Endodermal cell (in vitro differentiated cells): ENCODE results near the gene UBE2G2. TPM values are rescaled to one million over a fixed set of nuclear protein-coding genes. Genes with fewer than 3 reads are reported as not detected.

Source experiments
- DNase-seq: peaks from one replicate; pipeline ENCODE4 v3.0.0-alpha.2; 2017
- H3K27ac ChIP-seq: 2 replicates; pipeline ENCODE4 v1.5.1; 2013; ENCODE audit warnings: mild to moderate bottlenecking, low read depth, low read length, moderate library complexity
- H3K27me3 ChIP-seq: 2 replicates; pipeline ENCODE4 v1.6.1; 2013; ENCODE audit warnings: mild to moderate bottlenecking, low read length, moderate library complexity; ENCODE audit not compliant: insufficient read depth, control insufficient read depth, poor library complexity, severe bottlenecking
- H3K36me3 ChIP-seq: 2 replicates; pipeline ENCODE4 v1.7.0; 2013; ENCODE audit warnings: mild to moderate bottlenecking, low read length, moderate library complexity; ENCODE audit not compliant: control insufficient read depth, insufficient read depth
- H3K4me1 ChIP-seq: one replicate; pipeline ENCODE4 v1.7.0; 2013; ENCODE audit warnings: low read length; ENCODE audit not compliant: control insufficient read depth, insufficient read depth
- H3K4me3 ChIP-seq: 2 replicates; pipeline ENCODE4 v1.5.1; 2013; ENCODE audit warnings: mild to moderate bottlenecking, low read length, moderate library complexity
- H3K9ac ChIP-seq: 2 replicates; pipeline ENCODE4 v1.6.1; 2013; ENCODE audit warnings: mild to moderate bottlenecking, low read length, moderate library complexity; ENCODE audit not compliant: poor library complexity, severe bottlenecking; ENCODE audit errors: extremely low read depth
- H3K9me3 ChIP-seq: 2 replicates; pipeline ENCODE4 v1.6.1; 2013; ENCODE audit warnings: mild to moderate bottlenecking, low read length, moderate library complexity; ENCODE audit not compliant: control insufficient read depth
- H3K27ac Mint-ChIP-seq: 2 replicates; pipeline ENCODE4 v1.8.0; 2020; ENCODE audit warnings: mixed read lengths
- H3K27me3 Mint-ChIP-seq: 2 replicates; pipeline ENCODE4 v1.8.0; 2021; ENCODE audit warnings: mild to moderate bottlenecking, mixed read lengths; ENCODE audit not compliant: insufficient read depth
- H3K36me3 Mint-ChIP-seq: 2 replicates; pipeline ENCODE4 v1.8.0; 2020; ENCODE audit warnings: low read depth, mixed read lengths
- H3K4me1 Mint-ChIP-seq: 2 replicates; pipeline ENCODE4 v1.8.0; 2020; ENCODE audit warnings: mixed read lengths
- H3K4me3 Mint-ChIP-seq: 2 replicates; pipeline ENCODE4 v1.8.0; 2020; ENCODE audit warnings: mild to moderate bottlenecking, moderate library complexity, mixed read lengths
- H3K9me3 Mint-ChIP-seq: 2 replicates; pipeline ENCODE4 v1.8.0; 2020; ENCODE audit warnings: mild to moderate bottlenecking, mixed read lengths
- WGBS, 2 experiments: methylation state at CpG; one replicate each; pipeline versions ENCODE4 v1.1.5 to v1.1.7; 2013; ENCODE audit warnings: missing lambda C conversion rate in 2 of 2, mixed read lengths in 1 of 2; ENCODE audit not compliant: insufficient coverage in 1 of 2, insufficient read length in 1 of 2; 5-methylcytosine and 5-hydroxymethylcytosine counted together
- total RNA-seq, 2 donors: library from RNA; stranded (reverse); fragmentation: NEBNext Ultra II Directional in 1 of 2; extraction: Animal tissue kit (Norgen Biotek cat#: 25700) in 1 of 2; gene quantifications; 2 replicates in 1 of 2; 3 replicates in 1 of 2; pipeline ENCODE4 v1.2.1, GENCODE V29; 2021
- TF ChIP-seq, protein P1 (sequence below): fragments of 200-600 bp; sonication (generic); conservative IDR thresholded peaks from 2 replicates; pipeline ENCODE4 v1.5.0; 2021; ENCODE audit warnings: antibody characterized with exemption, mild to moderate bottlenecking

The UBE2G2 gene
- total RNA-seq, 2 donors from 2014 or later = 84.0 to 84.8 TPM

DNA sequence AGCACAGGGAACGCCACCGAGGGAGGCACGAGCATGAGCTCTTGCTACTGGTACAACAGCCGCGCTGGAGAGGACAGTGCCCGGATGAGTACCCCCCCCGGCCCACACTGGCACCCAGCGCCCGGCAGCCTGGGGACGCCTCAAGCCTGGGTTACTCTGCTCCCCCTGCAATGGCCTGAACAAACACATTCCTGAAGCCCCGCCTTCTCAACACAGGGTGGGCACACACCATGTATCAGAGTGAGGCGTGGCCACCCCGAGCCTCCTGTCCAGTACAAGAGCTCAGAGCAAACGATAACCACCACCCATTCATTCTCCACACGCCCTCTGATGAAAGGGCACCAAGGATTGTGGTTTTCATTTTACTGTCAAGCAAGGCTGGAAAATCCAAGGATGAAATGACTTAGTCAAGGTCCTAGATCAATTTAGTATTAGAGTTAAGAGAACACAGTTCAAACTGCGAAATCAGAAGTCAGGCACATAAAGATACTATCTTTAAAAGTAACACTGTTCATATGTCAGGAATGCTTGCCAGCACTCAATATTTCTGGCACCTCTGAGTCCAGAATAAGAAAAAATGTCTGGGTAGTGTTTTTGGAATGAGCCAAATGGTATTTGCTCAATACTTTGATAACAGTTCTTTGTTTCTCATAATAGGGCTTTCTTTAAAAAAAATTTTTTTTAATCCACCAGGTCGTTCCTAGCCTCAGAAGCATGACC, 22.0 kb downstream of the UBE2G2 start:
- Histone ChIP-seq H3K4me1 (peaks cover 6% of the 10 kb centered on the region), H3K4me3 (no peak overlapping the region), H3K36me3 (peaks cover 67% of the 10 kb centered on the region), H3K9me3 (no peaks in the 10 kb centered on the region), H3K27me3 (no peaks in the 10 kb centered on the region), H3K9ac (no peak overlapping the region), H3K27ac (no peak overlapping the region)
- no peak overlapping the region for H3K27ac Mint-ChIP-seq
- TF ChIP-seq, protein P1, sequence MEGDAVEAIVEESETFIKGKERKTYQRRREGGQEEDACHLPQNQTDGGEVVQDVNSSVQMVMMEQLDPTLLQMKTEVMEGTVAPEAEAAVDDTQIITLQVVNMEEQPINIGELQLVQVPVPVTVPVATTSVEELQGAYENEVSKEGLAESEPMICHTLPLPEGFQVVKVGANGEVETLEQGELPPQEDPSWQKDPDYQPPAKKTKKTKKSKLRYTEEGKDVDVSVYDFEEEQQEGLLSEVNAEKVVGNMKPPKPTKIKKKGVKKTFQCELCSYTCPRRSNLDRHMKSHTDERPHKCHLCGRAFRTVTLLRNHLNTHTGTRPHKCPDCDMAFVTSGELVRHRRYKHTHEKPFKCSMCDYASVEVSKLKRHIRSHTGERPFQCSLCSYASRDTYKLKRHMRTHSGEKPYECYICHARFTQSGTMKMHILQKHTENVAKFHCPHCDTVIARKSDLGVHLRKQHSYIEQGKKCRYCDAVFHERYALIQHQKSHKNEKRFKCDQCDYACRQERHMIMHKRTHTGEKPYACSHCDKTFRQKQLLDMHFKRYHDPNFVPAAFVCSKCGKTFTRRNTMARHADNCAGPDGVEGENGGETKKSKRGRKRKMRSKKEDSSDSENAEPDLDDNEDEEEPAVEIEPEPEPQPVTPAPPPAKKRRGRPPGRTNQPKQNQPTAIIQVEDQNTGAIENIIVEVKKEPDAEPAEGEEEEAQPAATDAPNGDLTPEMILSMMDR = no peak
- H3K36me3 Mint-ChIP-seq = peaks cover 55% of the 10 kb centered on the region
- WGBS, 2 experiments = 86 to 97% methylated on average over 1 to 17 of the region's 17 CpGs
- no peaks in the 10 kb centered on the region for H3K4me1 Mint-ChIP-seq
- H3K4me3 Mint-ChIP-seq = no peak overlapping the region
- H3K27me3 Mint-ChIP-seq = no peaks in the 10 kb centered on the region
- no peak for DNase-seq
- H3K9me3 Mint-ChIP-seq = no peaks in the 10 kb centered on the region

DNA sequence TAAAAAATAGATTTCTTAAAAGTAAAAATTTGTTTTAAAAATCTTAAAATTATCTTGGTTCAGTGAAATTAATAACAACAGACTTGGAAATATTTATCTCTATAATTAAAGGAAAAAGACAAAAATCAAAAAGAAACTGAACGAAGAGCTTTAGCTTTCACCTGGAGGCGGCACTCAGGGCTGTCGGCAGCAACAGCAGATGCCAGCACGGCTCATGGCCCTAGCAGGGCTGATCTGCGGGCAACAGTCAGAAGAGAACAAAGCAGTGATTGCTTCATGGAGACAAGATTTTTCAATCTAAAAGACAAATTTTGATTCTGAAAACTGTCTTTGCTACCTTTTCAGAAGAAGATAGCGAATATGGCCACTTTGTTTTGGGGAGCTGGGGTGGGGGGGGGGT, 22.6 kb downstream of the UBE2G2 start:
- Histone ChIP-seq H3K27me3 (no peaks in the 10 kb centered on the region), H3K4me1 (peaks cover 6% of the 10 kb centered on the region), H3K4me3 (no peak overlapping the region), H3K36me3 (peaks cover 67% of the 10 kb centered on the region), H3K9me3 (no peaks in the 10 kb centered on the region), H3K27ac (no peak overlapping the region), H3K9ac (no peak overlapping the region)
- H3K9me3 Mint-ChIP-seq = no peaks in the 10 kb centered on the region
- WGBS, 2 experiments = 97 to 98% methylated on average over 5 to 6 of the region's 6 CpGs
- no peaks in the 10 kb centered on the region for H3K27me3 Mint-ChIP-seq
- DNase-seq = no peak
- H3K4me1 Mint-ChIP-seq = no peaks in the 10 kb centered on the region
- no peak overlapping the region for H3K4me3 Mint-ChIP-seq
- TF ChIP-seq, protein P1 = no peak
- H3K27ac Mint-ChIP-seq = no peak overlapping the region
- peaks cover 52% of the 10 kb centered on the region for H3K36me3 Mint-ChIP-seq

DNA sequence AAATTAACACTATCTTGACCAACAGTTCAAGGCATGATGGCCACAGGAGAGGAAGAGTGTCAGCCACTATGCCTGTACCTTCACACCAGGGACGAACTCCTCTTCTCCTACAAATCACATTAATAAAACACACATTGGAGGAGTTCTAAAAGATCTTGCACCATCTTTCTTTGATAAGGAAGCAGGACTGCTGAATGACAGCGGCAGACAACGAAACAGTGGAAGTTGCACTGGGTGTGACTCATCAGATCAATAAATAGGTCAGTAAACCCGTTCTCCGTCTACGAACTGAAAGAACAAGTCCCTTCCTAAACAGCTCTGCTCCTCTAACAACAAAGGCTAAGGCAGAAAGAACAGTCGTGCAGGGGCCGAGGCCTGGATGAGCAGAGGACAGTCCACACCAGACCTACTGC, 23.1 kb downstream of the UBE2G2 start:
- Histone ChIP-seq H3K36me3 (peaks cover 65% of the 10 kb centered on the region), H3K27me3 (no peaks in the 10 kb centered on the region), H3K4me3 (no peak overlapping the region), H3K27ac (no peak overlapping the region), H3K4me1 (peaks cover 6% of the 10 kb centered on the region), H3K9ac (no peak overlapping the region), H3K9me3 (no peaks in the 10 kb centered on the region)
- DNase-seq = no peak
- no peaks in the 10 kb centered on the region for H3K4me1 Mint-ChIP-seq
- peaks cover 47% of the 10 kb centered on the region for H3K36me3 Mint-ChIP-seq
- no peak overlapping the region for H3K27ac Mint-ChIP-seq
- no peaks in the 10 kb centered on the region for H3K9me3 Mint-ChIP-seq
- H3K27me3 Mint-ChIP-seq = no peaks in the 10 kb centered on the region
- 84 to 94% methylated on average over 5 to 8 of the region's 8 CpGs for WGBS, 2 experiments
- TF ChIP-seq, protein P1 = no peak
- no peak overlapping the region for H3K4me3 Mint-ChIP-seq
